ENCODE results near the gene RPS21.

DNA sequence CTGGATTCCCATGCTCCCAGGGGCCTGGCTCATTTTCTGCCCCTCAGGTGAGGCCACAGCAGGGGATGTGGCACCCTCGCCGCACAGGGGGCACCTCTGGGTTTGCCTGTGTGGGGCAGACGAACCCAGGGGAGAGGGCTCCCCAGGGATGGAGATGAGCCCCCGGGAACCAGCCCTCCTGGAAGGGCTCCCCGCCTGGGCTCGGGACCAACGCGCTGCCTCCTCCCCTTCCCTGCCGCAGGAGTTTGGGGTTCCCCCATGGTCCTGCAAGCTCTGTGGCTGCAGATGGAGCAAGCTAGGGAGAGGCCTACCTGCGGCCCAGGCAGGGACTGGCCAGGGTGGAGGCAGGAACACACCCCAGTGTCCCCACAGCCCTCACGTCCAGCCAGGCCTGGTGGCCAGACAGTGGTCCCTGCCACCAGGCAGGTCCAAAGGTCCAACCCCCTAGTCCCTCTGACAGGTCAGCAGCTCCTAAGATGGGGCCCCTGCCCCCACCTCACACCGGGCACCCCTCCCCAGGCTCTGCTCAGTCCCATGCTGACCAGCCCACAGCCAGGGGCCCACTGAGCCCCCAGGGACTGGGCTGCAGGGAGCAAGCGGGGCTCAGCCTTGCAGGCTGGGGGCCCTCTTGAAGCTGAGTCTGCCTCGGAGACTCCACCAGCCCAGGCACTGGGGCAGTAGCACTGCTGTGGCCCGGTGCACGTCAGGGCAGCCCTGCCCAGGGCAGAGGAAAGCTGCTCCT, 33.4 kb upstream of the RPS21 start:
- TF ChIP-seq, protein P1, sequence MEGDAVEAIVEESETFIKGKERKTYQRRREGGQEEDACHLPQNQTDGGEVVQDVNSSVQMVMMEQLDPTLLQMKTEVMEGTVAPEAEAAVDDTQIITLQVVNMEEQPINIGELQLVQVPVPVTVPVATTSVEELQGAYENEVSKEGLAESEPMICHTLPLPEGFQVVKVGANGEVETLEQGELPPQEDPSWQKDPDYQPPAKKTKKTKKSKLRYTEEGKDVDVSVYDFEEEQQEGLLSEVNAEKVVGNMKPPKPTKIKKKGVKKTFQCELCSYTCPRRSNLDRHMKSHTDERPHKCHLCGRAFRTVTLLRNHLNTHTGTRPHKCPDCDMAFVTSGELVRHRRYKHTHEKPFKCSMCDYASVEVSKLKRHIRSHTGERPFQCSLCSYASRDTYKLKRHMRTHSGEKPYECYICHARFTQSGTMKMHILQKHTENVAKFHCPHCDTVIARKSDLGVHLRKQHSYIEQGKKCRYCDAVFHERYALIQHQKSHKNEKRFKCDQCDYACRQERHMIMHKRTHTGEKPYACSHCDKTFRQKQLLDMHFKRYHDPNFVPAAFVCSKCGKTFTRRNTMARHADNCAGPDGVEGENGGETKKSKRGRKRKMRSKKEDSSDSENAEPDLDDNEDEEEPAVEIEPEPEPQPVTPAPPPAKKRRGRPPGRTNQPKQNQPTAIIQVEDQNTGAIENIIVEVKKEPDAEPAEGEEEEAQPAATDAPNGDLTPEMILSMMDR (IDR thresholded peaks at IDR 0.05 in 8 of 11, conservative IDR thresholded peaks at IDR 0.05 in 3 of 11): no peak
- no peak for TF ChIP-seq POLR2AphosphoS5 (IDR thresholded peaks at IDR 0.05)
